OCI-LY7 (cell line): ENCODE data around the gene RIOK3. TPM values are rescaled to one million over a fixed set of nuclear protein-coding genes. Genes with fewer than 3 reads are reported as not detected.

Experiments used
- BruUV-seq: library from RNA; stranded (reverse); fragments of 400-500 nt; replicated peaks from 2 replicates; lab custom pipeline; 2021; lab: Mats Ljungman, UMichigan
- CTCF ChIA-PET: fragments of 300-600 bp; sonication (Branson Sonifier 250); formaldehyde crosslinking; loops from one replicate; lab custom pipeline; 2022; ENCODE audit warnings: antibody characterized with exemption; ENCODE audit not compliant: unreplicated experiment; lab: Charles Lee
- POLR2A ChIA-PET: fragments of 300-600 bp; sonication (Branson Sonifier 250); formaldehyde crosslinking; loops from one replicate; lab custom pipeline; 2022; ENCODE audit warnings: antibody characterized with exemption; lab: Charles Lee
- DNase-seq: peaks from one replicate; pipeline ENCODE4 v3.0.0-alpha.2; 2015; ENCODE audit warnings: low spot score
- H2AFZ ChIP-seq: fragments of 200-600 bp; sonication (generic), shearing (Covaris generic); 2 replicates; pipeline ENCODE4 v1.6.1; 2014; ENCODE audit warnings: mild to moderate bottlenecking, antibody characterized with exemption, low read length, moderate library complexity
- H3K27ac ChIP-seq: fragments of 200-600 bp; sonication (generic); 2 replicates; pipeline ENCODE4 v1.5.1; 2014; ENCODE audit warnings: mixed run types, low read depth, mild to moderate bottlenecking, moderate library complexity, low read length, inconsistent platforms; ENCODE audit not compliant: poor library complexity, severe bottlenecking
- H3K36me3 ChIP-seq: fragments of 200-600 bp; sonication (generic); 2 replicates; pipeline ENCODE4 v1.6.1; 2014; ENCODE audit warnings: mild to moderate bottlenecking, antibody characterized with exemption, low read length, moderate library complexity, mixed read lengths; ENCODE audit not compliant: insufficient read depth
- H3K4me1 ChIP-seq: fragments of 200-600 bp; sonication (generic); 2 replicates; pipeline ENCODE4 v1.5.1; 2014; ENCODE audit warnings: mild to moderate bottlenecking, low read length; ENCODE audit not compliant: insufficient read depth, poor library complexity, severe bottlenecking
- H3K4me2 ChIP-seq: fragments of 200-600 bp; sonication (generic); 2 replicates; pipeline ENCODE4 v1.6.1; 2014; ENCODE audit warnings: mild to moderate bottlenecking, low read length
- H3K4me3 ChIP-seq: fragments of 200-600 bp; sonication (generic); 2 replicates; pipeline ENCODE4 v1.5.1; 2014; ENCODE audit warnings: mild to moderate bottlenecking, low read depth, low read length; ENCODE audit not compliant: poor library complexity, severe bottlenecking
- H3K79me2 ChIP-seq: fragments of 200-600 bp; sonication (generic); 2 replicates; pipeline ENCODE4 v1.6.1; 2016; ENCODE audit warnings: low read depth, mild to moderate bottlenecking, low read length, moderate library complexity, mixed read lengths; ENCODE audit not compliant: insufficient read depth
- H3K9me2 ChIP-seq: fragments of 200-600 bp; sonication (generic); 2 replicates; pipeline ENCODE4 v1.6.1; 2016; ENCODE audit warnings: mild to moderate bottlenecking, low read length, mixed read lengths; ENCODE audit not compliant: insufficient read depth
- H3K9me3 ChIP-seq: fragments of 200-600 bp; sonication (generic); 2 replicates; pipeline ENCODE4 v1.6.1; 2014; ENCODE audit warnings: mild to moderate bottlenecking, mixed run types, low read length, mixed read lengths
- H4K20me1 ChIP-seq: fragments of 200-600 bp; sonication (generic); 2 replicates; pipeline ENCODE4 v1.6.1; 2014; ENCODE audit warnings: mild to moderate bottlenecking, antibody characterized with exemption, low read length, moderate library complexity, mixed read lengths; ENCODE audit not compliant: insufficient read depth
- EZH2phosphoT487 ChIP-seq: fragments of 200-600 bp; sonication (generic); IDR thresholded peaks from 2 replicates; pipeline ENCODE4 v1.6.1; 2018; ENCODE audit warnings: low read depth, borderline replicate concordance, mild to moderate bottlenecking, mixed run types, antibody characterized with exemption, low read length, moderate library complexity, mixed read lengths
- intact Hi-C: fragments of 100-400 bp; cut with micrococcal nuclease; formaldehyde crosslinking; loops from one replicate; pipeline ENCODE4 v1.10.0; 2022; ENCODE audit not compliant: unreplicated experiment
- total RNA-seq, 2 experiments: library from RNA; depleted of rRNA in 1 of 2; stranded (reverse); fragments of >200 nt in 1 of 2; shearing (Covaris generic) in 1 of 2; gene quantifications; 2 replicates each; pipeline ENCODE4 v1.2.3, GENCODE V29; 2014 to 2022
- TF ChIP-seq, protein P1 (sequence below): fragments of 200-600 bp; sonication (generic); conservative IDR thresholded peaks from 2 replicates; pipeline ENCODE4 v1.5.1; 2014; ENCODE audit warnings: mild to moderate bottlenecking, antibody characterized with exemption, low read length, moderate library complexity, mixed read lengths

The RIOK3 gene
- total RNA-seq, 2 experiments from 2014 or later = 26.6 to 52.4 TPM

DNA sequence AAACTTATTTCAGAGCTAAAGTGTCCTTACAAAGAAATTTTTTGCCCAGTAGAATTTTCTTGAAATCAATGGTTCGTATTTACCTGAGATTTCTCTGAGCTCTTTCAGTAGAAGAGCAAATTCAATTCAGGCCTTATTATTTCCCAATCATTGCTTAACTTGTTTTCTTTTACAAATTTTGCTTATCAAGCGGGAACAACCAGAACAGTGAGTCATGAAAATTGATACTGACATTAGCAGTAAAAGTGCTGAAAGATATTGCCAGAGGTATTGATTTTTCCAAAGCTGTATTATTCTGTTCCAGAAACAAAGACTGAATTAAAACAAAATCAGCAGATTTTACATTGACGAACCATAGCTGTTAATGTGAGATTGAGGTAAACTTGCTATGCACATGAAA lies 10.1 kb upstream of the RIOK3 start:
- H3K9me3 ChIP-seq = 0 out of 2 replicates have a peak, but pooled peaks cover 9% of the 10 kb centered on the region
- BruUV-seq = no TSS peak
- ChIA-PET CTCF (no interaction called here), POLR2A (interaction anchor here (0.6 to 1.5 kb wide), 9 partner anchors 10 to 830 kb away, joined by 3 to 6 read pairs (median 3); partner anchors contain the start of gene RIOK3)
- intact Hi-C loops = loop anchor here (5.0 kb wide), 1 partner anchor 709 kb away; no protein-coding TSS in a partner anchor
- no peak for TF ChIP-seq EZH2phosphoT487
- TF ChIP-seq, protein P1, sequence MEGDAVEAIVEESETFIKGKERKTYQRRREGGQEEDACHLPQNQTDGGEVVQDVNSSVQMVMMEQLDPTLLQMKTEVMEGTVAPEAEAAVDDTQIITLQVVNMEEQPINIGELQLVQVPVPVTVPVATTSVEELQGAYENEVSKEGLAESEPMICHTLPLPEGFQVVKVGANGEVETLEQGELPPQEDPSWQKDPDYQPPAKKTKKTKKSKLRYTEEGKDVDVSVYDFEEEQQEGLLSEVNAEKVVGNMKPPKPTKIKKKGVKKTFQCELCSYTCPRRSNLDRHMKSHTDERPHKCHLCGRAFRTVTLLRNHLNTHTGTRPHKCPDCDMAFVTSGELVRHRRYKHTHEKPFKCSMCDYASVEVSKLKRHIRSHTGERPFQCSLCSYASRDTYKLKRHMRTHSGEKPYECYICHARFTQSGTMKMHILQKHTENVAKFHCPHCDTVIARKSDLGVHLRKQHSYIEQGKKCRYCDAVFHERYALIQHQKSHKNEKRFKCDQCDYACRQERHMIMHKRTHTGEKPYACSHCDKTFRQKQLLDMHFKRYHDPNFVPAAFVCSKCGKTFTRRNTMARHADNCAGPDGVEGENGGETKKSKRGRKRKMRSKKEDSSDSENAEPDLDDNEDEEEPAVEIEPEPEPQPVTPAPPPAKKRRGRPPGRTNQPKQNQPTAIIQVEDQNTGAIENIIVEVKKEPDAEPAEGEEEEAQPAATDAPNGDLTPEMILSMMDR = no peak
- H2AFZ ChIP-seq = no peak overlapping the region
- no peak overlapping the region for H3K4me3 ChIP-seq
- no peaks in the 10 kb centered on the region for H3K79me2 ChIP-seq
- H3K9me2 ChIP-seq = no peaks in the 10 kb centered on the region
- H3K4me1 ChIP-seq = peaks cover 6% of the 10 kb centered on the region
- no peak overlapping the region for H3K27ac ChIP-seq
- no peak for DNase-seq
- no peak overlapping the region for H3K4me2 ChIP-seq
- no peaks in the 10 kb centered on the region for H3K36me3 ChIP-seq
- no peaks in the 10 kb centered on the region for H4K20me1 ChIP-seq

DNA sequence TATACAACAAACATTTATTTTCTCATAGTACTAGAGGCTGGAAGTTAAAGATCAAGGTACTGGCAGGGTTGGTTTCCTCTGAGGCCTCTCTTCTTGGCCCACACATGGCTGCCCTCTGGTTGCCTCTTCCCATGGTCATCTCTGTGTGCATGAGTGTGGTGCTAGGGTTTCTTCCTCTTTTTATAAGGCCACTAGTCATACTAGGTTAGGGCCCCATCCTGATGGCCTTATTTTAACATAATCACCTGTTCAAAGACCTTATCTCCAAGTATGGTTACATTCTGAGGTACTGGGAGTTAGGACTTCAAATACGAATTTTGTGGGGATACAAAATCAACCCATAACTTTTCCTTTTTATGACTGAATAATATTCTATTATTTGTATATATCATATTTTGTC lies 4.8 kb upstream of the RIOK3 start:
- no peak for DNase-seq
- H3K79me2 ChIP-seq = peaks cover 1% of the 10 kb centered on the region; the same call in 1 of the 2 replicates
- CTCF ChIA-PET = no interaction called here

DNA sequence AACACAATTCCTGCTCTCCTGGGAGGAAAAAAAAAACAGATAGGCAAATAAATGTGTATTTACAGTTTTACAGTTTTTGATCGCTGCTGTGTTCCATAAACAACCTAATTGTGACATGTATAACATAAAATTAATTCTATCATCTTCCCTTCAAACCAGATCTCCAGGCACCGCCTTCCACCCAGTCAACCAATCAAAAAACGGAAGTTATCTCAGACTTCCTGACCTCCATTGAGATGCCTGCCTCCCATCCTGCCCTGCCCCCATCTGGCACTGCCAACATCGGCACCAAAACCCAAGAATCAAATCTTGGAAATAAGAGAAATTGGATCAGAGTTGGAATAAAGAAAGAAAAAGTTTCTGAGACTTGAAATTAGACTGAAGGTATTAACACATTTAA lies 3.1 kb upstream of the RIOK3 start:
- Histone ChIP-seq H3K9me2 (no peaks in the 10 kb centered on the region), H3K4me1 (peaks cover 17% of the 10 kb centered on the region), H3K4me3 (no peak overlapping the region), H3K27ac (no peak overlapping the region), H2AFZ (peak overlapping the region; percentile 61; the same call in 1 of the 2 replicates), H3K79me2 (peaks cover 19% of the 10 kb centered on the region), H3K36me3 (peaks cover 2% of the 10 kb centered on the region), H3K4me2 (no peak overlapping the region), H4K20me1 (peaks cover 8% of the 10 kb centered on the region; the same call in 1 of the 2 replicates), H3K9me3 (no peaks in the 10 kb centered on the region)
- DNase-seq = no peak
- POLR2A ChIA-PET = interaction anchor here (0.6 to 0.9 kb wide), 3 partner anchors 11 to 44 kb away, joined by 3 to 5 read pairs (median 3); no protein-coding TSS in a partner anchor
- CTCF ChIA-PET = no interaction called here
- intact Hi-C loops = no loop called here
- BruUV-seq = no TSS peak
- no peak for TF ChIP-seq EZH2phosphoT487
- TF ChIP-seq, protein P1 = no peak

More for the DNA sequence above, 4.8 kb upstream of the RIOK3 start:
- Histone ChIP-seq H4K20me1 (no peaks in the 10 kb centered on the region), H3K36me3 (no peaks in the 10 kb centered on the region), H3K9me3 (no peaks in the 10 kb centered on the region), H3K4me3 (no peak overlapping the region), H3K9me2 (no peaks in the 10 kb centered on the region), H3K4me1 (peaks cover 9% of the 10 kb centered on the region), H3K4me2 (no peak overlapping the region), H3K27ac (no peak overlapping the region), H2AFZ (no peak overlapping the region)
- POLR2A ChIA-PET = interaction anchor here (0.7 to 1.4 kb wide), 2 partner anchors 26 to 37 kb away, joined by 3 read pairs; no protein-coding TSS in a partner anchor
- intact Hi-C loops = no loop called here
- TF ChIP-seq EZH2phosphoT487 = no peak
- TF ChIP-seq, protein P1 = no peak
- BruUV-seq = no TSS peak
